HEK293T (cell line): ENCODE measurements around the gene PRICKLE2.

Experiments
- ARNT ChIP-seq: fragments of 450-650 bp; IDR thresholded peaks from 2 replicates; pipeline ENCODE4 v1.6.1; 2017; ENCODE audit warnings: mild to moderate bottlenecking
- BHLHE40 ChIP-seq: fragments of 450-650 bp; IDR thresholded peaks from 2 replicates; pipeline ENCODE4 v1.6.1; 2016; ENCODE audit warnings: mild to moderate bottlenecking, moderate library complexity, borderline replicate concordance
- ELF4 ChIP-seq: fragments of 450-650 bp; IDR thresholded peaks from 2 replicates; pipeline ENCODE4 v1.6.1; 2017; ENCODE audit warnings: antibody characterized with exemption
- FOXA1 ChIP-seq: fragments of 450-650 bp; IDR thresholded peaks from 2 replicates; pipeline ENCODE4 v1.6.1; 2016; ENCODE audit warnings: mild to moderate bottlenecking
- FOXK2 ChIP-seq: fragments of 450-650 bp; IDR thresholded peaks from 2 replicates; pipeline ENCODE4 v1.6.1; 2016; ENCODE audit warnings: mild to moderate bottlenecking
- FOXM1 ChIP-seq: fragments of 450-650 bp; IDR thresholded peaks from 2 replicates; pipeline ENCODE4 v1.6.1; 2017; ENCODE audit warnings: mild to moderate bottlenecking, borderline replicate concordance
- LEF1 ChIP-seq: fragments of 450-650 bp; IDR thresholded peaks from 2 replicates; pipeline ENCODE4 v1.6.1; 2017; ENCODE audit warnings: mild to moderate bottlenecking, borderline replicate concordance
- NFRKB ChIP-seq: fragments of 450-650 bp; IDR thresholded peaks from 2 replicates; pipeline ENCODE4 v1.6.1; 2016; ENCODE audit warnings: mild to moderate bottlenecking, moderate library complexity
- SP1 ChIP-seq: fragments of 450-650 bp; IDR thresholded peaks from 2 replicates; pipeline ENCODE4 v1.6.1; 2017
- SUZ12 ChIP-seq: fragments of 450-650 bp; IDR thresholded peaks from 2 replicates; pipeline ENCODE4 v1.6.1; 2016; ENCODE audit warnings: mild to moderate bottlenecking
- ZNF384 ChIP-seq: fragments of 450-650 bp; IDR thresholded peaks from 2 replicates; pipeline ENCODE4 v1.6.1; 2016

GRCh38 chr3:64098670-64099069 lies 126.6 kb downstream of the PRICKLE2 start:
- TF ChIP-seq SP1 (no peak), FOXK2 (no peak), FOXA1 (no peak), SUZ12 (no peak), ELF4 (no peak), FOXM1 (no peak), BHLHE40 (no peak), ARNT (no peak), ZNF384 (no peak), LEF1 (no peak), NFRKB (no peak)
